ENCODE data around the gene DRGX. TPM values are rescaled to one million over a fixed set of nuclear protein-coding genes. Genes with fewer than 3 reads are reported as not detected.

Gene DRGX
- total and polyA plus RNA-seq, 2 donors (not counting 3 experiments of a cell fraction or from before 2014, with no cell fraction given), result not detected

DNA sequence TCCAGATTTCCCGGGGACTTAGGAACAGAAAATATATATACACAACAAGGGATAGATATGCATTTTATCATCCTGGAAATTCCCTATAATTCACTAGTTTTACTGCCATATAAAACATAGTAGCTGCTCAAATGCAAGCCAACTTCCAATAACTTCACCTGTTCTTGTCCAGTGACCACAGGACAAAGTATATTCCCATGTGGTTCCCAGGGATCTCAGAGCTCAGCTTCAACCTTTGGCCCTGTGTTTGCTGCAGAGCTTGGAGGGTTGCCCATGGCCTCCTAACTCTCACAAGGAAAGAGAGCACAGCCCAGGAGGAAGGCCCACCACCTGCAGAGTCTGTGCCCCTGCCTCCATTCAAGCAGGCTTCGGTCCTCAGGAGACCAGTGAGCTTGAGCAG is 4.5 kb upstream of the DRGX start:
- no peaks in the 10 kb centered on the region for H3K36me3 ChIP-seq (ENCODE audit: control insufficient read depth in 2 of 2, extremely low read depth in 1 of 2, insufficient read depth in 2 of 2, low read length in 2 of 2)
- H4K20me1 ChIP-seq (replicated peaks; ENCODE audit: control insufficient read depth, extremely low read depth, insufficient read depth, low read length), result no peaks in the 10 kb centered on the region
- H3K4me1 ChIP-seq (ENCODE audit: control insufficient read depth, extremely low read depth, insufficient read depth, low read length), result peaks cover 3% of the 10 kb centered on the region
- peaks cover 54 to 59% of the 10 kb centered on the region in 2 experiments for H3K27me3 ChIP-seq (ENCODE audit: control insufficient read depth in 2 of 2, insufficient read depth in 2 of 2, low read length in 2 of 2)
- no peak overlapping the region for H3K27ac ChIP-seq (ENCODE audit: insufficient read depth, low read depth, low read length)
- no peak for DNase-seq (ENCODE audit: low read depth, low spot score)
- TF ChIP-seq POLR2A (IDR thresholded peaks at IDR 0.05; ENCODE audit: low read depth, low read length) (no peak), FOS (IDR thresholded peaks at IDR 0.05; ENCODE audit: borderline replicate concordance, insufficient read depth, low read length) (no peak), POLR2AphosphoS5 (IDR thresholded peaks at IDR 0.05; ENCODE audit: insufficient read depth, low read depth, low read length) (no peak), JUN (IDR thresholded peaks at IDR 0.05; ENCODE audit: borderline replicate concordance, insufficient read depth, insufficient read length, low read depth) (no peak), MYC (IDR thresholded peaks at IDR 0.05; ENCODE audit: low read depth, low read length) (no peak), EZH2 (IDR thresholded peaks at IDR 0.05; ENCODE audit: borderline replicate concordance, low read depth, low read length, severe bottlenecking) (no peak), GATA2 (IDR thresholded peaks at IDR 0.05; ENCODE audit: insufficient read depth, insufficient read length, low read depth, low read length) (no peak)
- TF ChIP-seq, protein P1, sequence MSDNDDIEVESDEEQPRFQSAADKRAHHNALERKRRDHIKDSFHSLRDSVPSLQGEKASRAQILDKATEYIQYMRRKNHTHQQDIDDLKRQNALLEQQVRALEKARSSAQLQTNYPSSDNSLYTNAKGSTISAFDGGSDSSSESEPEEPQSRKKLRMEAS (IDR thresholded peaks at IDR 0.05; ENCODE audit: insufficient read depth, insufficient read length), result no peak
- TF ChIP-seq, protein P2, sequence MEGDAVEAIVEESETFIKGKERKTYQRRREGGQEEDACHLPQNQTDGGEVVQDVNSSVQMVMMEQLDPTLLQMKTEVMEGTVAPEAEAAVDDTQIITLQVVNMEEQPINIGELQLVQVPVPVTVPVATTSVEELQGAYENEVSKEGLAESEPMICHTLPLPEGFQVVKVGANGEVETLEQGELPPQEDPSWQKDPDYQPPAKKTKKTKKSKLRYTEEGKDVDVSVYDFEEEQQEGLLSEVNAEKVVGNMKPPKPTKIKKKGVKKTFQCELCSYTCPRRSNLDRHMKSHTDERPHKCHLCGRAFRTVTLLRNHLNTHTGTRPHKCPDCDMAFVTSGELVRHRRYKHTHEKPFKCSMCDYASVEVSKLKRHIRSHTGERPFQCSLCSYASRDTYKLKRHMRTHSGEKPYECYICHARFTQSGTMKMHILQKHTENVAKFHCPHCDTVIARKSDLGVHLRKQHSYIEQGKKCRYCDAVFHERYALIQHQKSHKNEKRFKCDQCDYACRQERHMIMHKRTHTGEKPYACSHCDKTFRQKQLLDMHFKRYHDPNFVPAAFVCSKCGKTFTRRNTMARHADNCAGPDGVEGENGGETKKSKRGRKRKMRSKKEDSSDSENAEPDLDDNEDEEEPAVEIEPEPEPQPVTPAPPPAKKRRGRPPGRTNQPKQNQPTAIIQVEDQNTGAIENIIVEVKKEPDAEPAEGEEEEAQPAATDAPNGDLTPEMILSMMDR (IDR thresholded peaks at IDR 0.05; ENCODE audit: extremely low read depth in 1 of 2, insufficient read depth in 1 of 2, low read depth in 1 of 2, low read length in 2 of 2), result no peak
- no peaks in the 10 kb centered on the region for H3K9me1 ChIP-seq (replicated peaks; ENCODE audit: control insufficient read depth, extremely low read depth, insufficient read depth, low read length)
- no peak overlapping the region for H3K4me2 ChIP-seq (ENCODE audit: insufficient read depth, low read length)
- POLR2A ChIA-PET, result no interaction called here
- CTCF ChIA-PET, result no interaction called here
- no peak overlapping the region for H3K9ac ChIP-seq (replicated peaks; ENCODE audit: extremely low read depth, insufficient read depth, low read length)
- H3K4me3 ChIP-seq (replicated peaks in 1 of 3; ENCODE audit: insufficient read depth in 1 of 3, low read depth in 1 of 3, low read length in 3 of 3), result no peak overlapping the region
- FAIRE-seq, result peak; percentile 8
- dilution Hi-C loops (cut with MboI; ENCODE audit: extremely low pct_ligation_motif_present, low sequenced_read_pairs) (no loop called here), intact Hi-C loops (cut with micrococcal nuclease) (no loop called here)
- H2AFZ ChIP-seq (ENCODE audit: low read depth, low read length), result no peak overlapping the region
- no peaks in the 10 kb centered on the region for H3K9me3 ChIP-seq (replicated peaks; ENCODE audit: control insufficient read depth, insufficient read depth, low read length)
- BruUV-seq (replicated peaks), result no TSS peak
- no peaks in the 10 kb centered on the region for H3K79me2 ChIP-seq (ENCODE audit: control insufficient read depth, insufficient read depth, low read length)

All from endothelial cell of umbilical vein (primary cell).